ENCODE data around the gene ACO1. TPM values are rescaled to one million over a fixed set of nuclear protein-coding genes. Genes with fewer than 3 reads are reported as not detected.

The ACO1 gene
- total RNA-seq, 4 donors from 2014 or later, result 10.0 to 39.5 (median 24.9) TPM

DNA sequence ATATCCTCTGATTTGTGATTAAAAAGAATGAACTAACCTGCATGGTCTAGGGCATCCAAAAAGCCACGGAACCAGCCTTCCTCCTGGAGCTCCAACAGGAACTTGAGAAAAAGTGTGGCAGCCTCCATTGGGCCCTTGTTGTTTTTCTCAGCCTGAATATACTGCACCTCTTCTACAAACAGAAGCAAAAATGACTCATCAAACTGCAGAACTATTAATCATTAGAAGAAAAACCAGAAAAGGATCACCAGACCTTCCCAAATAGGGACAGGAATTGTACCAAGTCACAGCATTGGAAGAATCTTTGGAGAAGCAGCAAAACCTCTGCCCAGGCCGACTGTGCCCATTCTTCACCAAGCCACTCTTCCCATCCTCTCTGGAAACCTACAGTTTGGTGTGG, 116.3 kb downstream of the ACO1 start:
- Histone ChIP-seq H3K27me3 (no peaks in the 10 kb centered on the region), H3K27ac (no peak overlapping the region), H3K4me3 (no peak overlapping the region), H3K4me1 (no peaks in the 10 kb centered on the region), H3K36me3 (no peaks in the 10 kb centered on the region), H3K9me3 (no peaks in the 10 kb centered on the region)
- intact Hi-C loops (cut with DNase I; ENCODE audit: low total_unique reads), result no loop called here
- DNase-seq, result no peak
- TF ChIP-seq, protein P1, sequence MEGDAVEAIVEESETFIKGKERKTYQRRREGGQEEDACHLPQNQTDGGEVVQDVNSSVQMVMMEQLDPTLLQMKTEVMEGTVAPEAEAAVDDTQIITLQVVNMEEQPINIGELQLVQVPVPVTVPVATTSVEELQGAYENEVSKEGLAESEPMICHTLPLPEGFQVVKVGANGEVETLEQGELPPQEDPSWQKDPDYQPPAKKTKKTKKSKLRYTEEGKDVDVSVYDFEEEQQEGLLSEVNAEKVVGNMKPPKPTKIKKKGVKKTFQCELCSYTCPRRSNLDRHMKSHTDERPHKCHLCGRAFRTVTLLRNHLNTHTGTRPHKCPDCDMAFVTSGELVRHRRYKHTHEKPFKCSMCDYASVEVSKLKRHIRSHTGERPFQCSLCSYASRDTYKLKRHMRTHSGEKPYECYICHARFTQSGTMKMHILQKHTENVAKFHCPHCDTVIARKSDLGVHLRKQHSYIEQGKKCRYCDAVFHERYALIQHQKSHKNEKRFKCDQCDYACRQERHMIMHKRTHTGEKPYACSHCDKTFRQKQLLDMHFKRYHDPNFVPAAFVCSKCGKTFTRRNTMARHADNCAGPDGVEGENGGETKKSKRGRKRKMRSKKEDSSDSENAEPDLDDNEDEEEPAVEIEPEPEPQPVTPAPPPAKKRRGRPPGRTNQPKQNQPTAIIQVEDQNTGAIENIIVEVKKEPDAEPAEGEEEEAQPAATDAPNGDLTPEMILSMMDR (IDR thresholded peaks at IDR 0.05), result no peak
- no peak for TF ChIP-seq POLR2A (IDR thresholded peaks at IDR 0.05)

- Histone ChIP-seq H3K4me3 (no peak overlapping the region), H3K4me1 (no peaks in the 10 kb centered on the region), H3K27me3 (no peaks in the 10 kb centered on the region), H3K27ac (no peak overlapping the region), H3K9me3 (no peaks in the 10 kb centered on the region), H3K36me3 (no peaks in the 10 kb centered on the region)
- TF ChIP-seq, protein P1 (IDR thresholded peaks at IDR 0.05), result no peak
- TF ChIP-seq POLR2A (IDR thresholded peaks at IDR 0.05), result no peak
- DNase-seq, result no peak
- intact Hi-C loops (cut with DNase I; ENCODE audit: low total_unique reads), result no loop called here
Observed at GRCh38 chr9:32501868-32502267, 117.4 kb downstream of the ACO1 start.

DNA sequence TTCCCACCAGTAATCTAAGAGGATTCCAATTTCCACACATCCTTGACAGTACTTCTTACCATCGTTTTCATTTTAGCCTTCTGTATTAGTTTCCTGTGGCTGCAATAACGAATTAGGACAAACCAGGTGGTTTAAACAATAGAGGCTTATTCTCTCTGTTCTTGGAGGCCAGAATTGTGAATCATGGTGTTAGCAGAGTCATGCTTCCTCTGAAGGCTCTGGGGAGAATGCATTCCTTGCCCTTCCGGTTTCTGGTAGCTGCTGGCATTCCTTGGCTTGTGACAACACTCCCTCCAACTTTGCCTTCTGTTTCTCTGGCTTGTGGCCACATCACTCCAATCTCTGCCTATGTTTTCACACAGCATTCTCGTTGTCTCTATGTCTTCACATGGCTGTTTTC, 118.0 kb downstream of the ACO1 start:
- Histone ChIP-seq H3K9me3 (no peaks in the 10 kb centered on the region), H3K36me3 (no peaks in the 10 kb centered on the region), H3K27ac (no peak overlapping the region), H3K27me3 (no peaks in the 10 kb centered on the region), H3K4me1 (no peaks in the 10 kb centered on the region), H3K4me3 (no peak overlapping the region)
- no peak for DNase-seq
- TF ChIP-seq POLR2A (IDR thresholded peaks at IDR 0.05), result no peak
- TF ChIP-seq, protein P1 (IDR thresholded peaks at IDR 0.05), result no peak
- intact Hi-C loops (cut with DNase I; ENCODE audit: low total_unique reads), result no loop called here

- intact Hi-C loops (cut with DNase I; ENCODE audit: low total_unique reads), result no loop called here
- TF ChIP-seq POLR2A (IDR thresholded peaks at IDR 0.05), result no peak
- Histone ChIP-seq H3K36me3 (no peaks in the 10 kb centered on the region), H3K9me3 (no peaks in the 10 kb centered on the region), H3K27me3 (no peaks in the 10 kb centered on the region), H3K27ac (no peak overlapping the region), H3K4me1 (no peaks in the 10 kb centered on the region), H3K4me3 (no peak overlapping the region)
- DNase-seq, result no peak
Observed at GRCh38 chr9:32503008-32503407, 118.6 kb downstream of the ACO1 start.

Other genes starting within 250 kb of the ACO1 start
- gene RIGI, start 141.6 kb downstream of the ACO1 start, total RNA-seq, result 10 to 100 TPM in 3 of 4 donors, 1 to 10 TPM in 1; 2.6 to 22.5 (median 14.3) TPM
- 1 to 10 TPM in 2 of 4 donors, not detected in 2; 1.7 to 8.1 TPM for gene SMIM27, start 167.7 kb downstream of the ACO1 start, total RNA-seq
- 10 to 100 TPM; 12.8 to 49.3 (median 27.3) TPM for gene TOPORS, start 167.9 kb downstream of the ACO1 start, total RNA-seq
- gene NDUFB6, start 188.5 kb downstream of the ACO1 start, total RNA-seq, result 100 to 1,000 TPM in 1 of 4 donors, 10 to 100 TPM in 3; 33.8 to 181 (median 54.5) TPM